GM21447 (cell line): ENCODE results near the gene GABBR2.

Experiments used
- ATAC-seq: cut with Tn5 transposase; IDR thresholded peaks from one replicate; pipeline ENCODE4 v1.9.1; 2021; ENCODE audit not compliant: unreplicated experiment

Gene GABBR2

GRCh38 chr9:98242426-98242825, 466.3 kb downstream of the GABBR2 start:
- no peak for ATAC-seq

GRCh38 chr9:98241357-98242300, 467.1 kb downstream of the GABBR2 start:
- ATAC-seq: no peak

- ATAC-seq: no peak
Observed at GRCh38 chr9:98240475-98240874, 468.3 kb downstream of the GABBR2 start.
